Measurements from ENCODE around the gene BEND5.

- TF ChIP-seq, protein P1, sequence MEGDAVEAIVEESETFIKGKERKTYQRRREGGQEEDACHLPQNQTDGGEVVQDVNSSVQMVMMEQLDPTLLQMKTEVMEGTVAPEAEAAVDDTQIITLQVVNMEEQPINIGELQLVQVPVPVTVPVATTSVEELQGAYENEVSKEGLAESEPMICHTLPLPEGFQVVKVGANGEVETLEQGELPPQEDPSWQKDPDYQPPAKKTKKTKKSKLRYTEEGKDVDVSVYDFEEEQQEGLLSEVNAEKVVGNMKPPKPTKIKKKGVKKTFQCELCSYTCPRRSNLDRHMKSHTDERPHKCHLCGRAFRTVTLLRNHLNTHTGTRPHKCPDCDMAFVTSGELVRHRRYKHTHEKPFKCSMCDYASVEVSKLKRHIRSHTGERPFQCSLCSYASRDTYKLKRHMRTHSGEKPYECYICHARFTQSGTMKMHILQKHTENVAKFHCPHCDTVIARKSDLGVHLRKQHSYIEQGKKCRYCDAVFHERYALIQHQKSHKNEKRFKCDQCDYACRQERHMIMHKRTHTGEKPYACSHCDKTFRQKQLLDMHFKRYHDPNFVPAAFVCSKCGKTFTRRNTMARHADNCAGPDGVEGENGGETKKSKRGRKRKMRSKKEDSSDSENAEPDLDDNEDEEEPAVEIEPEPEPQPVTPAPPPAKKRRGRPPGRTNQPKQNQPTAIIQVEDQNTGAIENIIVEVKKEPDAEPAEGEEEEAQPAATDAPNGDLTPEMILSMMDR (IDR thresholded peaks at IDR 0.05; ENCODE audit: low read depth, low read length, missing input control) = no peak
- TF ChIP-seq GABPA (IDR thresholded peaks at IDR 0.05 in 1 of 2, conservative IDR thresholded peaks at IDR 0.05 in 1 of 2) (no peak), REST (IDR thresholded peaks at IDR 0.05) (no peak), TAF1 (conservative IDR thresholded peaks at IDR 0.05) (no peak)
Observed at GRCh38 chr1:48684381-48684780, 92.3 kb downstream of the BEND5 start.
